HT-29 (cell line): Measurements from ENCODE around the gene COG7. TPM values are rescaled to one million over a fixed set of nuclear protein-coding genes. Genes with fewer than 3 reads are reported as not detected.
"Not testable (repeated sequence)": the region's sequence is repeated elsewhere in the genome, so short reads cannot be mapped to it uniquely, and the experiment has no call there.

Experiments
- DNase-seq: peaks from one replicate; pipeline ENCODE4 v3.0.0-alpha.2; 2015; ENCODE audit warnings: low spot score
- total RNA-seq: library from RNA; depleted of rRNA; stranded (reverse); fragments of >200 nt; shearing (Covaris generic); gene quantifications from 2 replicates; pipeline ENCODE4 v1.2.3, GENCODE V29; 2014; rRNA removed

The COG7 gene
- 17.5 and 18.3 TPM in 2 replicates for total RNA-seq

DNA sequence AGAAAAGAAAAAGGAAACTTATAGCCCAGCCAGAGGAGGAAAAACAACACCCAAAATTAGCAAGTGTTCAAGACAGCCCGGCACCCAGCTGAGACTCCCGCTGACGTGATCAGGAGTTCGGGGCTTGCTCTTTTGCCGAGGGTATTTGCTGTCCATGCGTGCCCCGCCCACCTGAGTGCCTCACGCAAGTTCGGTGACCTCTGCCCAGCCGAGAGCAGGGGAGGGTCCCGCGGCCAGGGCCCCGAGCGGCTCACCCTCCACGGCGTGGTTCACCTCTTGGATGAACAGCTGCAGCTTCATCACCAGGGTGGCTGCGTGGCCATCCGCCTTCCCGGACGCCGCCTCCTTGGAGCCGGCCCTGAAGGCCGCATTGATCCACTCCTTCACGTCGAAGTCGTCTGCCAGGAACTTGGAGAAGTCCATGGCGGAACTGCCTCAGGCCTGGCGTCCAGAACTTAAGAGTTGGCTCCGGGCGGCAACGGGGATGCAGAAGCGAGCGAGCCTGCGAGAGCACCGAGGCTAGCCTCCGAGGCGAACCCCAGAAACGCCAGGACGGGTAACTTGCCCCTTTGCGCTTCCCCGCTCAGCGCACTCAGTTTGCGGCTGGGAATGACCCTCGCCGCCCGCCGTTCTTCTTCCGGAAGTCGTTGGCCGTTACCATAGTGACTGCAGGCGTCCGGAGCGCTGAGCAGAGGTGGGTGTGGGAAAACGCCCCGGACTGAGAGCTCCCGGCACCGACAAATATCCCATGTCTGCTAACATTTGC is at the start of gene COG7:
Gene COG7, minus strand, starts transcription at position 618 of the 766 bp plus-strand sequence. Its CDS starts 195 bp downstream, at position 423.
- peak; percentile 86 for DNase-seq

DNA sequence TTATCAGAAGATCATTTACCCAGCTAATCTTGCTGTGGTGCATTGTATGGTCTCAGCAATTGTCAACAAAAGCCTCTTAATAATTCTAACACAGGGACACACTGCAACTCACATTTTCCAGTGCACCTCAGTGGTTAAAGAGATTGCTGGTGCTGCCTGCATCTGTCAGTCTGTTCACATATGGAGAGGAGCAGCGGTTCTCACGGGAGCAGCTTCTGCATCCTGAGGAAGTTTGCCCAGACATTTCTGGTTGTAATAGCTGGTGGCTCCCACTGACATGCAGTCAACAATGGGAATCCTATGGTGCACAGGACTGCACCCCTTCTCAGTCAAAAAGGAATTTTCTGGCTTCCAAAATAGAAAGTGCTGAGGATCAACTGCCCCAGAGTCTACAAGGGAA is 49.5 kb upstream of the COG7 start:
- no peak for DNase-seq

- DNase-seq, result no peak
These were observed 48.3 kb upstream of the COG7 start for GRCh38 chr16:23501291-23501690.

- no peak for DNase-seq
These were observed 47.9 kb upstream of the COG7 start for GRCh38 chr16:23500862-23501225.

GRCh38 chr16:23500212-23500861 is 47.3 kb upstream of the COG7 start:
- DNase-seq, result no peak

DNA sequence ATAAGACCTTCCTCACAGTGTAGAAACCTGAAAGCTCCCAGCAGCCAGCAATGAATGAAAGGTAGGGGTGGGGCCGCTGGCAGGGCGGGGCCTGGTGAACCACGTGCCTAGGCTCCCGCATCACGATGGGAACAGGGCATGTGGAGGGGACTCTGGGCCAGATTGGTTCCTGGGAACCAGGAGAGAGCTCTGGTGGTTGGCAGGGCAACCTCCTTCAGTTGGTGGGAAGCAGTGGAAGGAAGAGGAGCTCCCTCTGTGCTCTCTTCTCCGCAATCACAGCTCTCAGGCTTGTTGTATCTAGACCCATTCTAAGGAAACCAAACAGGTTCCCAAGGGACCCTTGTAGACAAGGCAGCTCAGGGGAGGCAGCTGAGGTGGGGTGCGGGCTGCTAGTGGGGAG is 46.8 kb upstream of the COG7 start:
- DNase-seq, result no peak

DNA sequence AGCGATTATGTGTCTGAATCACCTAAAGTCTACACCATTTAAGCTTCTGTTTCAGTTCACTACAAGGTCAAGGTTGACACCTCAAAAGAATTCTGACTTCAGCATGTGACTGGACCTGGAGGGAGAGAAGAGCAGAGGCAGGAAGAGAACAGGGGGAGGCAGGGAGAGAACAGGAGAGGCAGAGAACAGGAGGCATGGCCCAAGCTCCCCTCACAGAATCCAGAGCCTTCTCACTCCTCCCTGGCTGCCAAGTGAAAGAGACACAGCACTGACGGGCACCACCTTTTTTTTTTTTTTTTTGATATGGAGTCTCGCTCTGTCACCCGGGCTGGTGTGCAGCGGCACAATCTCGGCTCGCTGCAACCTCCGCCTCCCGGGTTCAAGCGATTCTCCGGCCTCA is 45.9 kb upstream of the COG7 start:
- no peak for DNase-seq

GRCh38 chr16:23497543-23497868 is 44.5 kb upstream of the COG7 start:
- no peak for DNase-seq

DNA sequence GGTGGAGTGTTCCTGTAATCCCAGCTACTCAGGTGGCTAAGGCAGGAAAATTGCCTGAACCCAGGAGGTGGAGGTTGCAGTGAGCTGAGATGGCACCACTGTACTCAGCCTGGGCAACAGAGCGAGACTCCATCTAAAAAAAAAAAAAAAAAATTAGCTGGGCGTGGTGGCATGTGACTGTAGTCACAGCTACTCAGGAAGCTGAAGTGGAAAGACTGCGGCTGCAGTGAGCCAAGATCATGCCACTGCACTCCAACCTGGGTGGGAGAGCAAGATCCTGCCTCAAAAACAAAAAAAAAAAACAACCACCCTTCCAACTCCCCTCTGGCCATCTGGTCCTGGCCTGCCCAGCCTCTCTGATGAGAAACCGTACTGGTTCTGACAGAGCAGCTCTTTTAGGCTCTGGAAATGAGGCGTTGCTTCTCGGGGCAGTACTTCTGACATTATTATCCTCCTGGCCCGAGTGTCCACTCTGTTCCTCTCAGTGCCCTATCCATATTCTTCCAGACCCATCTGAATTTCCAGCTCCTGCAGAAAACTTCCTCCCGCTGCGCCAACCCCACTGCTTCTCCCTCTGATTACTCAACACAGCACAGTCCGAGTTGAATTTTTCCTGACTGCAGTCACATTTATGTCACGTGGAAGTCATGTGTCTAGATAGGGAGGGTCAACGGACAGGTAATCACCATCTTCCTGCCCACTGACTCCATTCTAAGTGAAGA is 44.0 kb upstream of the COG7 start:
- no peak for DNase-seq

DNA sequence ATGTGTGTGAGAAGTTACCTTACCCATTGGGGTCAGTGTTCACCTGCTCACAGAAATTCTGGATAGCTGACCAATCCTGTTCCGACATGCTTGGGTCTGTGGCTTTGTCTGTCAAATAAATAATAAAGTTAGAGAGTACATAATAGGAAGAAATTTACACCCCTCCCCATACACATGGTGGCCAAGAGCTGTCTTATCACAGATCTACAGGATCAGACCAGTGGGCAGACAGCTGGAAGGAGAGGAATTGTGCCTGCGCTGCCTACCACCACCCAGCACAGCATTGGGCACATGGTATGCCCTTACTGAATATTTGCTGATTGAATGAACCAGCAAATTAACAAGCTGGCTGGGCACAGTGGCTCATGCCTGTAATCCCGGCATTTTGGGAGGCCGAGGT is 42.7 kb upstream of the COG7 start:
- DNase-seq, result no peak

GRCh38 chr16:23494188-23494587 is 41.2 kb upstream of the COG7 start:
- no peak for DNase-seq

GRCh38 chr16:23491490-23492391 is 38.8 kb upstream of the COG7 start:
- no peak for DNase-seq

- no peak for DNase-seq
These were observed 33.5 kb upstream of the COG7 start for GRCh38 chr16:23486480-23486879.

GRCh38 chr16:23485841-23486240 is 32.9 kb upstream of the COG7 start:
- no peak for DNase-seq

DNA sequence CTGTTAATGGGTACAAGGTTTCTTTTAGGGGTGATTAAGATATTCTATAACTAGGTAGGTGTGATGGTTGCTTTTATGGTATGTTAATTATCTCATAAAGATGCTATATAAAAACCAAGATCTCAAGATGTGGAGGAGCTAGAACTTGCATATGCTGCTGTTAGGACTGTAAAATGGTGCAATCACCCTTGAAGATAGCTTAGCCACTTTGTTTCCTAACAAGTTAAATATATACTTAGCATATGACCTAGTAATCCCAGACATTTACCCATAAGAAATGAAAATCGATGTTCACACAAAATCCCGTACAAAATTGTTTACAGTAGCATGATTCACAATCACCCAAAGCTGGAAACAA is 32.2 kb upstream of the COG7 start:
- no peak for DNase-seq

- DNase-seq, result no peak
These were observed 31.7 kb upstream of the COG7 start for GRCh38 chr16:23484510-23485256.

- not testable (repeated sequence) for DNase-seq
These were observed 30.5 kb upstream of the COG7 start for GRCh38 chr16:23483492-23483891.

DNA sequence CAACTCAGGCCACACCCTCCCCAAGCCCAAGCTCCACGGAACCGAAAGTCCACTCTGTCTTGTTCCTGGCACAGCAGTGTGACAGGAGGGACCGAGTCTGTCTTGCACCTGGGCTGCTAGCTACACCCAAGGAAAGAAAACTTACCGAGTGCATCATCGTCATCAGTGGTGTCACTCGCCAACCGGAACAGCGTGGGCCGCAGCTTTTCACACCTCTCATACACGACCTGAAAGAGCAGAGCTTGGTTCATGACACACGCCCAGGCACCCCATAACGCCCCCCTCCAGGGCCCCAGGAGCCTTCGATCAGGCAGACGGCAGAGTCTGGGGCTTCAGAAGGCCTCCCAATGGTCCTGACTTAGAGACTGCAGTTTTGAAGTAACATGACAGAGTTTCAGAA is 29.8 kb upstream of the COG7 start:
- no peak for DNase-seq

- DNase-seq, result no peak
These were observed 27.3 kb upstream of the COG7 start for GRCh38 chr16:23480257-23480656.

DNA sequence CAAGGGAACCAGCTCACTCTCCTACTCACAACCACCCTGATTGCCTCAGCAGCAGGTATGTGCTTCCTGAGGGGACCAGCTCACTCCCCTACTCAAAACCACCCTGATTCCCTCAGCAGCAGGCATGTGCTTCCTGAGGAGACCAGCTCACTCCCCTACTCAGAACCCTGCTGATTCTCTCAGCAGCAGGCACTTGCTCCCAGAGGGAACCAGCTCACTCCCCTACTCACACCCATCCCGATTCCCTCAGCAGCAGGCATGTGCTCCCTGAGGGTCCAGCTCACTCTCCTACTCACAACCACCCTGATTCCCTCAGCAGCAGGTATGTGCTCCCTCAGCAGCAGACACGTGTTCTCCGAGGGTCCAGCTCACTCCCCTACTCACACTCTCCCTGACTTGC is 26.1 kb upstream of the COG7 start:
- DNase-seq, result no peak

DNA sequence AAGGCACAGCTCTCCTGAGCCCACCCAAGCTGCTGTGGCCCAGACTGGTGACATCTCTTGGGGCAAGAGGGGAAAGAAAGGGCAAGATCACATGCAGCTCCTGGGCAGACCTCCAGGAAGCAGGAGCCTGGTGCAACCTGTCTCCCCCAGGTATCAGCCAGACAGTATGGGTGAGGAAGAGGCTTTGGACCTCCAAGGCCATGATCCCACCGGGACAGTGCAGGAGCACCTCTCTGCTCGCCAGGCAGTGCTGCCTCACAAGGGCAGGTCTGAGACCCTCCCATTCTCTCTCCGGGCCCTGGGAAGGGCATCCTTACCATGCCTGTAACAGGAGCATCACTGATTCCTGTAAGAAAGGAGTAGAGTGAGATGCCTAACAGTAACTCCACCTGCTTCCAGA is 25.6 kb upstream of the COG7 start:
- no peak for DNase-seq
